NT2/D1 (cell line): ENCODE data around the gene CDC42EP4.

Source experiments
- DNase-seq: peaks from one replicate; pipeline ENCODE4 v3.0.0-alpha.2; 2011; ENCODE audit warnings: low read depth, low spot score
- H3K27me3 ChIP-seq: 2 replicates; pipeline ENCODE4 v1.6.0; 2011; ENCODE audit warnings: mild to moderate bottlenecking; ENCODE audit not compliant: insufficient read length, insufficient read depth
- H3K36me3 ChIP-seq: 2 replicates; pipeline ENCODE4 v1.6.1; 2011; ENCODE audit warnings: mild to moderate bottlenecking, low read length, mixed read lengths; ENCODE audit not compliant: insufficient read depth, insufficient read length
- H3K4me1 ChIP-seq: 2 replicates; pipeline ENCODE4 v1.5.1; 2011; ENCODE audit not compliant: insufficient read depth, insufficient read length
- H3K4me3 ChIP-seq: 2 replicates; pipeline ENCODE4 v1.5.1; 2011; ENCODE audit warnings: low read depth; ENCODE audit not compliant: insufficient read length
- H3K9ac ChIP-seq: 2 replicates; pipeline ENCODE4 v1.6.0; 2011; ENCODE audit warnings: low read depth; ENCODE audit not compliant: insufficient read length
- H3K9me3 ChIP-seq: 2 replicates; pipeline ENCODE4 v1.5.1; 2011; ENCODE audit warnings: mild to moderate bottlenecking, low read length; ENCODE audit not compliant: insufficient read depth
- SUZ12 ChIP-seq: IDR thresholded peaks from 2 replicates; pipeline ENCODE4 v1.6.1; 2011; ENCODE audit not compliant: insufficient read length, insufficient read depth; ENCODE audit errors: extremely low read depth
- YY1 ChIP-seq: IDR thresholded peaks from 2 replicates; pipeline ENCODE4 v1.6.1; 2011; ENCODE audit not compliant: insufficient read length, insufficient read depth
- ZNF274 ChIP-seq: IDR thresholded peaks from 2 replicates; pipeline ENCODE4 v1.6.1; 2011; ENCODE audit warnings: mild to moderate bottlenecking, low read depth, low read length

CDC42EP4 gene

GRCh38 chr17:73324711-73325526, 13.1 kb upstream of the CDC42EP4 start:
- no peaks in the 10 kb centered on the region for H3K27me3 ChIP-seq
- H3K9ac ChIP-seq = no peak overlapping the region
- H3K36me3 ChIP-seq = no peaks in the 10 kb centered on the region
- no peak for DNase-seq
- TF ChIP-seq ZNF274 (no peak), SUZ12 (no peak), YY1 (no peak)
- no peak overlapping the region for H3K4me3 ChIP-seq
- peaks cover 13% of the 10 kb centered on the region for H3K4me1 ChIP-seq
- no peaks in the 10 kb centered on the region for H3K9me3 ChIP-seq

- Histone ChIP-seq H3K36me3 (no peaks in the 10 kb centered on the region), H3K9ac (peak overlapping the region; percentile 58), H3K4me3 (no peak overlapping the region), H3K4me1 (peaks cover 13% of the 10 kb centered on the region), H3K27me3 (no peaks in the 10 kb centered on the region), H3K9me3 (no peaks in the 10 kb centered on the region)
- TF ChIP-seq ZNF274 (no peak), SUZ12 (no peak), YY1 (no peak)
- DNase-seq = no peak
Measured at GRCh38 chr17:73324160-73324475, 12.3 kb upstream of the CDC42EP4 start.

GRCh38 chr17:73323409-73324159, 11.8 kb upstream of the CDC42EP4 start:
- Histone ChIP-seq H3K4me1 (peaks cover 13% of the 10 kb centered on the region), H3K27me3 (no peaks in the 10 kb centered on the region), H3K4me3 (no peak overlapping the region), H3K9ac (peak overlapping the region; percentile 58), H3K9me3 (no peaks in the 10 kb centered on the region), H3K36me3 (no peaks in the 10 kb centered on the region)
- TF ChIP-seq YY1 (no peak), ZNF274 (no peak), SUZ12 (no peak)
- DNase-seq = no peak

- Histone ChIP-seq H3K27me3 (no peaks in the 10 kb centered on the region), H3K4me1 (peaks cover 19% of the 10 kb centered on the region), H3K36me3 (no peaks in the 10 kb centered on the region), H3K9ac (no peak overlapping the region), H3K4me3 (no peak overlapping the region), H3K9me3 (no peaks in the 10 kb centered on the region)
- no peak for TF ChIP-seq YY1
- no peak for TF ChIP-seq SUZ12
- no peak for TF ChIP-seq ZNF274
- no peak for DNase-seq
Measured at GRCh38 chr17:73320601-73321264, 8.9 kb upstream of the CDC42EP4 start.

GRCh38 chr17:73319766-73320165, 8.0 kb upstream of the CDC42EP4 start:
- no peak for DNase-seq
- Histone ChIP-seq H3K4me3 (no peak overlapping the region), H3K9ac (no peak overlapping the region), H3K9me3 (no peaks in the 10 kb centered on the region), H3K4me1 (peaks cover 19% of the 10 kb centered on the region), H3K27me3 (no peaks in the 10 kb centered on the region), H3K36me3 (no peaks in the 10 kb centered on the region)
- TF ChIP-seq YY1 (no peak), SUZ12 (no peak), ZNF274 (no peak)

GRCh38 chr17:73318836-73319235, 7.0 kb upstream of the CDC42EP4 start:
- no peaks in the 10 kb centered on the region for H3K36me3 ChIP-seq
- no peak overlapping the region for H3K9ac ChIP-seq
- no peak for DNase-seq
- no peak overlapping the region for H3K4me3 ChIP-seq
- H3K27me3 ChIP-seq = no peaks in the 10 kb centered on the region
- no peak for TF ChIP-seq YY1
- TF ChIP-seq SUZ12 = no peak
- TF ChIP-seq ZNF274 = no peak
- H3K4me1 ChIP-seq = peaks cover 14% of the 10 kb centered on the region
- H3K9me3 ChIP-seq = peaks cover 5% of the 10 kb centered on the region; the same call in 1 of the 2 replicates

- peaks cover 11% of the 10 kb centered on the region for H3K4me1 ChIP-seq
- no peak for DNase-seq
- peaks cover 7% of the 10 kb centered on the region; the same call in 1 of the 2 replicates for H3K9me3 ChIP-seq
- no peak for TF ChIP-seq YY1
- no peak for TF ChIP-seq ZNF274
- TF ChIP-seq SUZ12 = no peak
- no peaks in the 10 kb centered on the region for H3K27me3 ChIP-seq
- no peak overlapping the region for H3K9ac ChIP-seq
- no peak overlapping the region for H3K4me3 ChIP-seq
- no peaks in the 10 kb centered on the region for H3K36me3 ChIP-seq
Measured at GRCh38 chr17:73318427-73318813, 6.6 kb upstream of the CDC42EP4 start.
